T-cell (primary cell): ENCODE data around the gene GP1BA. TPM values are rescaled to one million over a fixed set of nuclear protein-coding genes. Genes with fewer than 3 reads are reported as not detected.

Source experiments
- ATAC-seq, 4 experiments: fragments of 200-7000 bp in 3 of 4; fragments of 150-1000 bp in 1 of 4; cut with Tn5 transposase; replicated peaks in 1 of 4; 1 replicate in 3 of 4; 2 replicates in 1 of 4; pipeline ENCODE4 v1.10.0; 2021; ENCODE audit warnings: moderate library complexity in 3 of 4, mild to moderate bottlenecking in 2 of 4, moderate number of reproducible peaks in 1 of 4
- CTCF ChIA-PET, 2 donors: fragments of 300-600 bp; sonication (Branson Sonifier 250); formaldehyde crosslinking; loops; one replicate each; lab custom pipeline; 2022; ENCODE audit warnings: antibody characterized with exemption in 2 of 2; lab: Charles Lee
- POLR2A ChIA-PET, 2 donors: fragments of 300-600 bp; sonication (Branson Sonifier 250); formaldehyde crosslinking; loops; one replicate each; lab custom pipeline; 2022; ENCODE audit warnings: antibody characterized with exemption in 2 of 2; lab: Charles Lee
- DNase-seq, 35 experiments: peaks; one replicate each; pipeline versions ENCODE4 v3.0.0 to v3.0.0-alpha.2; 2013 to 2023
- H3K27ac ChIP-seq: one replicate; pipeline ENCODE4 v1.5.1; 2013; ENCODE audit warnings: low read length
- H3K27me3 ChIP-seq, 2 experiments: replicated peaks in 1 of 2; 1 replicate in 1 of 2; 2 replicates in 1 of 2; pipeline versions ENCODE4 v1.6.1 to v1.7.0; 2013; ENCODE audit warnings: low read length in 1 of 2, mixed read lengths in 1 of 2; ENCODE audit not compliant: control insufficient read depth in 2 of 2, insufficient read depth in 2 of 2; ENCODE audit errors: extremely low read depth in 1 of 2
- H3K36me3 ChIP-seq, 2 donors: 1 replicate in 1 of 2; 2 replicates in 1 of 2; pipeline versions ENCODE4 v1.6.1 to v1.7.0; 2013; ENCODE audit warnings: low read length in 1 of 2; ENCODE audit not compliant: control insufficient read depth in 2 of 2, insufficient read depth in 1 of 2; ENCODE audit errors: extremely low read depth in 1 of 2
- H3K4me1 ChIP-seq, 2 experiments: 1 replicate in 1 of 2; 2 replicates in 1 of 2; pipeline versions ENCODE4 v1.6.1 to v1.7.0; 2013; ENCODE audit warnings: low read length in 2 of 2, mixed read lengths in 1 of 2; ENCODE audit not compliant: insufficient read depth in 2 of 2, control insufficient read depth in 1 of 2; ENCODE audit errors: extremely low read depth in 1 of 2
- H3K4me3 ChIP-seq, 2 donors: 1 replicate in 1 of 2; 2 replicates in 1 of 2; pipeline versions ENCODE4 v1.5.1 to v1.7.0; 2013; ENCODE audit warnings: mild to moderate bottlenecking in 2 of 2, low read length in 1 of 2, moderate library complexity in 1 of 2; ENCODE audit not compliant: control insufficient read depth in 1 of 2; ENCODE audit errors: extremely low read depth in 1 of 2
- H3K9me3 ChIP-seq: 2 replicates; pipeline ENCODE4 v1.7.0; 2013
- H3K27ac Mint-ChIP-seq, 2 donors: one replicate each; pipeline ENCODE4 v1.8.0; 2020 to 2021; ENCODE audit warnings: mild to moderate bottlenecking in 2 of 2, mixed read lengths in 2 of 2
- H3K27me3 Mint-ChIP-seq, 2 donors: one replicate each; pipeline ENCODE4 v1.8.0; 2021 to 2022; ENCODE audit warnings: mixed read lengths in 2 of 2
- H3K36me3 Mint-ChIP-seq: one replicate; pipeline ENCODE4 v1.8.0; 2021; ENCODE audit warnings: mixed read lengths
- H3K4me1 Mint-ChIP-seq, 3 donors: one replicate each; pipeline ENCODE4 v1.8.0; 2020 to 2022; ENCODE audit warnings: mixed read lengths in 3 of 3, mild to moderate bottlenecking in 1 of 3
- H3K4me3 Mint-ChIP-seq, 3 donors: one replicate each; pipeline ENCODE4 v1.8.0; 2020 to 2022; ENCODE audit warnings: mild to moderate bottlenecking in 3 of 3, mixed read lengths in 3 of 3, moderate library complexity in 3 of 3
- H3K9me3 Mint-ChIP-seq, 3 donors: one replicate each; pipeline ENCODE4 v1.8.0; 2020 to 2022; ENCODE audit warnings: mixed read lengths in 3 of 3
- WGBS: methylation state at CpG from one replicate; pipeline ENCODE4 v1.1.5; 2013; ENCODE audit warnings: missing lambda C conversion rate; ENCODE audit not compliant: insufficient coverage; 5-methylcytosine and 5-hydroxymethylcytosine counted together
- total RNA-seq, 35 experiments: library from RNA in 6 of 35; stranded (reverse) in 6 of 35; fragments of 120-200 nt in 1 of 35; gene quantifications; one replicate each; pipeline versions ENCODE4 v1.2.1 to v1.2.4 and lab custom pipeline; 2013 to 2026

The GP1BA gene
- total RNA-seq, 5 donors from 2014 or later (not counting 1 experiment from before 2014, with no cell fraction given), result 0.40 TPM; not detected in 4

DNA sequence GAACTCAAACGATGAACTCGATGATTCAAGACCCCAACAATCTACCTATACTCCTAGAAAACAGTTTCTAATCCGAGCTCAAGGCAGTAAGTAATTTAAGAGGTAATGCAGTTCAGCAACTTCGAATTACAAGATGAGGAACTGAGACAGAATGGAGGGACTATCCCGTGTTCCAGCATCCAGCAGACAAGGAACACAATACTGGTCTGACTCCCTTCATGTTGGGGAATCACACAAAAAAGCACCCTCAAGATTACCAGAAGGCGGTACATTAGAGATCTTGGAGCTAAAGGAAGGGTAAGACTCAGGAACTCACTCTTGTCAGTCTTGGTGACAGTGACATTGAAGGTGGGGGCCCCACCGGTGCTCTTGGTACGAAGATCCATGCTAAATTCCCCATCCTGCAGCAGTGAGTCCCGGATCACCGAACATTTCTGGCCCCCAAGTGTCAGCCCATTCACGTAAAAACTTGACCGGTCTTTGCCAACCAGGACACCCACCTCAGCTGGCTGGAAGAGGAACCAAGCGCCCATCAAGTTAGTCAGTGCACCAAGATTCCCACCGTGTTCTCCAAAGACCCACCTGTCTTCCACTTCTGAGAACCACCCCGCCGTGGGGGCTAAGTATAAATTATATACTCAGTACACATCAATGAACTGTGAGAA, 14.4 kb downstream of the GP1BA start:
- peaks cover 66 to 76% (median 69%) of the 10 kb centered on the region in 3 donors for H3K4me1 Mint-ChIP-seq
- H3K9me3 Mint-ChIP-seq, result no peaks in the 10 kb centered on the region
- 2% methylated on average over 6 of the region's 16 CpGs for WGBS

DNA sequence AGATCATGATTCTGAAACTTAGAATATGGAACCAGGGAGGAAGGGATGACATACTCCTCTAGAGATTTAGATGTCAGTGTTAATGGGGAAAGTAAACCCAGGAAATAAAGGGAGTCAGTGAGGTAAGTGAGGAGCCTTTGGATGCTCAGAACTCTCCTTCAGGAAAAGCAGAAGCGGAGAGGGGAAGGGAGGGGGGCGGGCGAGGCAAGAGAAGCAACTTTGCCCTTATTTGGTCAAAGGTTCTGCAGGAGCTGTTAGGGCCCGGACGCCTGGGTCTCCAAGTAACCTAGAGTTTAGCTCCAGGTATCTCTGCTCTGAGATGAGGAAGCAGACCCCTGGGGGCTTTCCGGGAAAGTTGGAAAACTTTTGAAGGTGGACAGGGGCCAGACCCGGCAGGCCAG, 14.9 kb downstream of the GP1BA start:
- Mint-ChIP-seq H3K27me3 (no peaks in the 10 kb centered on the region), H3K4me3 (peak overlapping the region; percentile 97 to 100 (median 98)), H3K9me3 (no peaks in the 10 kb centered on the region), H3K27ac (peak overlapping the region; percentile 75 to 97), H3K4me1 (peaks cover 61 to 70% (median 63%) of the 10 kb centered on the region in 3 donors), H3K36me3 (peaks cover 42% of the 10 kb centered on the region)
- peaks cover 35 to 66% of the 10 kb centered on the region in 2 experiments for H3K4me1 ChIP-seq
- DNase-seq (no peak), ATAC-seq (no peak)
- peak overlapping the region; percentile 85 to 100 for H3K4me3 ChIP-seq
- WGBS, result 0% methylated on average over 5 of the region's 7 CpGs
- CTCF ChIA-PET, result interaction anchor here in 1 of 2 donors (1.3 kb wide), 1 partner anchor 20 kb away, joined by 3 read pairs; the partner anchor contains the start of gene SPAG7
- peak overlapping the region; percentile 97 for H3K27ac ChIP-seq
- H3K9me3 ChIP-seq, result no peaks in the 10 kb centered on the region
- no peaks in the 10 kb centered on the region for H3K27me3 ChIP-seq
- H3K36me3 ChIP-seq, result peaks cover 8 to 51% of the 10 kb centered on the region in 2 donors
- POLR2A ChIA-PET, result no interaction called here

More for the DNA sequence above, 14.4 kb downstream of the GP1BA start:
- H3K4me1 ChIP-seq, result peaks cover 38 to 72% of the 10 kb centered on the region in 2 experiments
- H3K4me3 Mint-ChIP-seq, result peak overlapping the region; percentile 97 to 100 (median 98)
- H3K4me3 ChIP-seq, result peak overlapping the region; percentile 85 to 100
- no peaks in the 10 kb centered on the region for H3K27me3 Mint-ChIP-seq
- peaks cover 8 to 51% of the 10 kb centered on the region in 2 donors for H3K36me3 ChIP-seq
- peaks cover 46% of the 10 kb centered on the region for H3K36me3 Mint-ChIP-seq
- H3K27me3 ChIP-seq, result no peaks in the 10 kb centered on the region
- DNase-seq, result no peak
- ChIA-PET POLR2A (interaction anchor here in 1 of 2 donors (1.4 kb wide), 1 partner anchor 21 kb away, joined by 5 read pairs; the partner anchor contains the start of gene SPAG7), CTCF (interaction anchor here in 1 of 2 donors (1.3 kb wide), 1 partner anchor 21 kb away, joined by 3 read pairs; the partner anchor contains the start of gene SPAG7)
- no peak for ATAC-seq
- H3K9me3 ChIP-seq, result no peaks in the 10 kb centered on the region
- peak overlapping the region; percentile 75 to 97 for H3K27ac Mint-ChIP-seq
- H3K27ac ChIP-seq, result peak overlapping the region; percentile 97

DNA sequence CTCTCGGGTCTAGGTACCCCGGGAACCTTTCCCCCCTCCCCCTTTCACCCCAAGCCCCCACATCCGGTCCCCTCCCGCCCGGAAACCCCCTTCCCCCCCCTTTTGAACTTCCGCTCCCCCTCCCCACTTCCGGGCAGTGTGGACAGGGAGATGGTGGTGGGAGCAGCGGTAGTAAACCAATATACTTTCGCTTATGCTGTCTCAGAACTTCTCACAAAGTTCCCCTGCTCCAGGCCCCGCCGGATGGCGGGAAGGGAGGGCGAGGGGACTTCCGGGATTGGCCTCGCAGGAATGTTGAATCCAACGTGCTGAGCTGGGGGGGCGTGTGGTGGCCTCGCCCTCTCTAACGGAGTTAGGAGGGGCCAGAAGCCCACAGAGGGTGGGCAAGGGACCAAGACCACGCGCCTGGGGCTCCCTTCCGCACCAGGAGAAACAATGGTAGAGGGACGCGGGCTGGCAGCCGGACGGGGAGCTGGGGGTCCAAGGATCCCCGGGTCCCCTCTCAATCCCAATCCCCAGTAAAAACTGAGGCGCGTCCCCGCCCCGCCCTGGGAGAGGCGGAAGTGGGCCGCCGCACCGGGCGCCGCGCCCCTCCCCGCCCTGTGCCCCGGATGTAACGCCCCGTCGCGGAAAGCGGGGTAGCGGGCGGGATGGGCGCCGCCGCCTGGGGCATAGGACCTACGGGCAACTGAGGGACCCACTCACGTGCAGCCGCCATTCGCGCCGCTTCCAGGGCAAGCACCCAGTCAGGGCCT, 15.5 kb downstream of the GP1BA start:
- H3K4me1 ChIP-seq, result peaks cover 29 to 60% of the 10 kb centered on the region in 2 experiments
- peaks cover 8 to 45% of the 10 kb centered on the region in 2 donors for H3K36me3 ChIP-seq
- CTCF ChIA-PET, result interaction anchor here in 1 of 2 donors (1.3 kb wide), 1 partner anchor 20 kb away, joined by 3 read pairs; the partner anchor contains the start of gene SPAG7
- Mint-ChIP-seq H3K27ac (peak overlapping the region; percentile 94 to 97), H3K4me3 (peak overlapping the region; percentile 97 to 100 (median 98)), H3K27me3 (no peaks in the 10 kb centered on the region), H3K36me3 (peaks cover 36% of the 10 kb centered on the region), H3K9me3 (no peaks in the 10 kb centered on the region), H3K4me1 (peaks cover 55 to 65% (median 58%) of the 10 kb centered on the region in 3 donors)
- under 1% methylated on average over 48 of the region's 56 CpGs for WGBS
- peak overlapping the region; percentile 97 for H3K27ac ChIP-seq
- peak; percentile 26 to 80 (median 56) for DNase-seq
- peak; percentile 39 to 41 (median 40) for ATAC-seq
- H3K9me3 ChIP-seq, result no peaks in the 10 kb centered on the region
- H3K27me3 ChIP-seq, result no peaks in the 10 kb centered on the region
- POLR2A ChIA-PET, result interaction anchor here in 1 of 2 donors (0.7 kb wide), 1 partner anchor 8 kb away, joined by 5 read pairs; the partner anchor contains the start of genes RNF167 and SLC25A11
- H3K4me3 ChIP-seq, result peak overlapping the region; percentile 87 to 100

DNA sequence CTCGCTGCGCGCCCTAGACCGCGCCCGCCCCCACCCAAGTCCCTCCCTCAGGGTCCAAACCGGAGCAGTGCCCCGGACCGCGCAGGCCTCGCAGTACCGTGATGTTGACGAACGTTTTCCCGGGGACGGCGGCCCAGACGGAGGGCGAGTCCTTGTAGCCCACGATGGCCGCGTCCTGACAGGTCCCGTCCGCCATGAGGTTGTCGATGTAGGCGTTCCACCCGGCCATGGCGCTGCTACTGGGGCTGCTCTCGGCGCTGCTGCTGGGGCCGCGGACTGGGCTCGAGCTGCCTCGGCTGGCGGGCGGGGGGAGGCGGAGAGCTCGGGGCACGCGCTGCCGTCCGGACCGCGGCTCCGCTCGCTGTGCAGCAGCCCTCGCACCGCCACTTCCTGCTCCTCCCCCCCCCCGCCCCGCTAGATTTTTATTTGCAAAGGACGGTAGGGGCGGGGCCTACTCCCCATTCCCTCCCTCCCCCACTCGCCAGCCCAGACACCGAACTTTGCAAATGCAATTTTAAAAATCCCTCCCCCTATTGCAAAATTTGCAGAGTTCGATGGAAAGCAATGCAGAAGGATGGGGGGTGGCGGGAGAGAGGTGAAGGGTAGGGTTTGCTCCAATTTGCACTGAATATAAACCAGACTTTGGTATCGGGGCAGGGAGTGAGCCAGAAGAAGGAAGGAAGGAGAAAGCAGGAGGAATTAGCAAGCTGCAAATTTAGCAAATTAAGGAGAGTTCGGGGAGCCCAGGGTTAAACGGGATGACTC, 16.3 kb downstream of the GP1BA start, which contains the start of gene PFN1:
PFN1 (minus strand) TSS at position 365 of the 765 bp plus-strand sequence; CDS start at position 229, 136 bp downstream.
- peak within 1 kb of the TSS; percentile 87 to 100 for H3K4me3 ChIP-seq
- CTCF ChIA-PET, result interaction anchor here in 1 of 2 donors (1.0 kb wide), 1 partner anchor 9 kb away, joined by 3 read pairs; the partner anchor contains the start of genes RNF167 and SLC25A11
- Mint-ChIP-seq H3K4me1 (peaks cover 47 to 57% (median 50%) of the 10 kb centered on the region in 3 donors), H3K9me3 (no peaks in the 10 kb centered on the region), H3K27me3 (no peaks in the 10 kb centered on the region), H3K36me3 (peaks cover 28% of the 10 kb centered on the region), H3K4me3 (peak within 1 kb of the TSS; percentile 97 to 100 (median 98)), H3K27ac (peak within 1 kb of the TSS; percentile 98)
- H3K9me3 ChIP-seq, result no peaks in the 10 kb centered on the region
- POLR2A ChIA-PET, result interaction anchor here in 1 of 2 donors (0.7 to 1.1 kb wide), 3 partner anchors 8 to 49 kb away, joined by 3 to 5 read pairs (median 4); partner anchors contain the start of genes C17orf107, RNF167 and SLC25A11
- under 1% methylated on average over 52 of the region's 59 CpGs for WGBS
- H3K27ac ChIP-seq, result peak within 1 kb of the TSS; percentile 97
- peaks cover 4 to 37% of the 10 kb centered on the region in 2 donors for H3K36me3 ChIP-seq
- peak; percentile 80 to 95 (median 88) for DNase-seq
- peaks cover 21 to 53% of the 10 kb centered on the region in 2 experiments for H3K4me1 ChIP-seq
- ATAC-seq, result peak; percentile 54 to 68 (median 60)
- no peaks in the 10 kb centered on the region for H3K27me3 ChIP-seq

DNA sequence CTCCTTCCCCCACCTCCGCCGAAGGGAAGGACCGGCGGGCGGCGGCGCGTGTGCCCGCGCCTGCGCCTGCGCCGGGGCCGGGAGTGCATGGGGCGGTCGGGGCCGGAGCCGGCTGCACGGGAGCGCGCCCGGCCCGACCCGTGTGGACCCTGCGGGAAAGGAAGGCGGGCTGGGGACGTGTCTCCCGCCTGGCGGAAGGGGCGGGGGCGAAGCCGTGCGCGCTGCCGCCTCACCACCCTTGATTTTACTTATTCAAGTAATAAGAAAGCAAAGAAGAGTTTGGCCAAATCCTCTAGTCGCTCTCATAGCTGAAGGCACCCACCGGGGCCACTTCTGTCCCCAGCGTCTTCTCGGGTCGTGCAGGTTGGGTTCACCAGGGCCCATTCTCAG, 16.8 kb downstream of the GP1BA start:
- CTCF ChIA-PET, result interaction anchor here in 1 of 2 donors (1.0 kb wide), 1 partner anchor 9 kb away, joined by 3 read pairs; the partner anchor contains the start of genes RNF167 and SLC25A11
- Mint-ChIP-seq H3K27ac (peak overlapping the region; percentile 98), H3K9me3 (no peaks in the 10 kb centered on the region), H3K4me1 (peaks cover 43 to 51% (median 44%) of the 10 kb centered on the region in 3 donors), H3K4me3 (peak overlapping the region; percentile 97 to 100 (median 98)), H3K36me3 (peaks cover 26% of the 10 kb centered on the region), H3K27me3 (no peaks in the 10 kb centered on the region)
- POLR2A ChIA-PET, result interaction anchor here in 1 of 2 donors (0.7 to 1.1 kb wide), 2 partner anchors 46 to 49 kb away, joined by 3 to 4 read pairs; partner anchors contain the start of gene C17orf107
- H3K36me3 ChIP-seq, result peaks cover 0 to 32% of the 10 kb centered on the region in 2 donors
- H3K27me3 ChIP-seq, result no peaks in the 10 kb centered on the region
- peak overlapping the region; percentile 83 for H3K27ac ChIP-seq
- peak; percentile 46 to 56 (median 48) for ATAC-seq
- no peaks in the 10 kb centered on the region for H3K9me3 ChIP-seq
- H3K4me1 ChIP-seq, result peaks cover 17 to 47% of the 10 kb centered on the region in 2 experiments
- under 1% methylated on average over 35 of the region's 40 CpGs for WGBS
- DNase-seq, result peak in 33 of 35 experiments; percentile 50 to 84 (median 64)
- peak overlapping the region; percentile 76 to 100 for H3K4me3 ChIP-seq
